Suppressor macrophage treated with lipopolysaccharide for 4 hours (primary cell): Measurements from ENCODE around the gene AP2M1.
A peak's percentile ranks its signal among the peaks of the same experiment; 100 is the strongest.
"Not testable (repeated sequence)": the region's sequence is repeated elsewhere in the genome, so short reads cannot be mapped to it uniquely, and the experiment has no call there.

Experiments
- DNase-seq: peaks from one replicate; pipeline ENCODE4 v3.0.0-alpha.2; 2020

AP2M1 gene

DNA sequence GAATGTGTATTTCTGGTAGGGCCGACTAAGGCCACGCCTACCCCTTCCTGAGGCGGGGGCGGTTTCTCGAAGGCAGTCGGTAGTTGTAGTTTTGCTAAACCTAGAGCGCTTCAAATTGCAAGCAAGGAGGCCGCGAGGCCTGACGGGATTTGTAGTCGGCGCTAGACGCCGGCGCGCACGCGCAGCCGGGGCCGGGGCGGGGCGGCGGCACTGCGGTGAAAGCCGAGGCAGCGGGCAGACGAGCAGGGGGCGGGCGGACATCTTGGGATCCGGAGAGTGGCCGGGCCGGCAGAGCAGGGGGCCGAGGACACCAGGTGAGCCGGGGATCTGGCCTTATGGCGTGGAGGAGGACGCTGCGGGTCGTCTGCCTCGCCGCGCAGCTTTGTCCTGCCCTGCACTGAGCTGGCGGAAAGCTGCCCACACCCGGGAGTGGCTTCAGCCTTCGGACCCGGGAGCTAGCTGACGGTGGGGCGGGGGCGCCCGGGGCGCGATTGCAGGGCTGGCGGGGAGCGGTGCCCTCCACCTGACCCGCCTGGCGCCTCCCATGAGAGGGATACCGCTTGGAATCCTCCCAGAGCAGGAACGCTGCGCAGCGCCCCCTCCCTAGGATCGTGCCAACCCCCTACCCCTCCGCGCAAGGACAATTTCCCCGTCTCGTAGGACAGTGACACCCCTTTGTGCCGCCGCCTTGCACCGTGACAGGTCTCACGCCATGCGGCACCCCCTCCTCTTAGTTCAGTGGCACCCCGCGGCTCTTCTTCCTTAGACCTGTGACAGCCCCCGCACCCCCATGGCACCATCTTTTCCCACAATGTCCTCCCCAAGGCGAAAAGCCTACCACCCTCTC, at the start of gene AP2M1:
Gene AP2M1, plus strand, starts transcription at position 210 of the 847 bp plus-strand sequence. CDS start 2,139 bp downstream, outside the sequence.
- peak; percentile 99 for DNase-seq

DNA sequence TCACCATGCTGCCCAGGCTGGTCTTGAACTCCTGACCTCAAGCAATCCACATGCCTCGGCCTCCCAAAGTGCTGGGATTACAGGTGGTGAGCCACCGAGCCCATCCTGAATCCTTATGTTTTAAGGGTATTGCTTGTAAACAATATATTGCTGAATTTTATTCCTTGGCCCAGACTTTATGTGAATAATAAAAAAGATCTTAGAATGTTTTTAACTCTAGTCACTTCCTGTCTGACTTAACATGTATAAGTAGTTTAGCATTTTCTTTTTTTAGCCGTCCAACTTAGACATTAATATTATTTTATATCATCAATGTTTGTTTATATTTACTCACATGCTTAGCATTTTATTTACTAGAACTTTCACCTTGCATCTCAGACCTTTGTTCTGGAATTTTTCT, 48.6 kb upstream of the AP2M1 start:
- no peak for DNase-seq

DNA sequence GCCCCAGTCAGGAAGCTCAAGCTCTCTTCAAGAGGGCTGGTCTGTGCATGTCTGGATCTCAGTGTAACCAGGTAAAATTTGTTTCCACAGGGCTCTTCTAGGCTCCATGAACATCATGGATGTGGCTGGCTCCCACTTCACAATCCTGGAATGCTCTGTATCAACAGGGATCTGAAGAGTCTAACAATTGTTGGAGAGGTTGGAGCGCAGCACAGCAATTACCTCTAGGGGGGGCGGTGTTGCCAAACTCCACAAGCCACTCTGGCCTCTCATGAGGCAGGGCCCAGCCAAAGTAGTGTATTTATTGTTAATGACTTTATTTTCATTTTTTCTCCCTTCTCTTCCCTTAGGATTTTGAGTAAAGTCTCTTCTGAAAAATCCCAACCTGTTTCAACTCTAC, 45.6 kb upstream of the AP2M1 start:
- peak; percentile 48 for DNase-seq

DNA sequence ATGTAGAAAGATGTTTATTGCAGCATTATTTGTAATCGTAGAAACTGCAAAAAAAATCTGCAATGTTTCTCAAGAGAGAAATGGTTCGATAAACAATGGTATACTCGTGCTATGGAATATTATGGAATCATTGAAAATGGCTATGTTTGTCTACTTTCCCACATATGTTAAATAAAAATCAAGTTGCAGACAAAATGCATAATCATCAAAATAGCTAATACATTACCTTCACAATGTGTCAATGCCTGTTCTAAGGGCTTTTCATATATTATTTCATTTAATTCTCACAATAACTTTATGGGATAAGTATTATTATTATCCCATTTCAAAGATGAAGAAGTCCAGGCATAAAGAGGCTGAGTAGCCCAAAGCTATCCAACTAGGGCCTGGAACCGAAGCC, 41.7 kb upstream of the AP2M1 start:
- no peak for DNase-seq

DNA sequence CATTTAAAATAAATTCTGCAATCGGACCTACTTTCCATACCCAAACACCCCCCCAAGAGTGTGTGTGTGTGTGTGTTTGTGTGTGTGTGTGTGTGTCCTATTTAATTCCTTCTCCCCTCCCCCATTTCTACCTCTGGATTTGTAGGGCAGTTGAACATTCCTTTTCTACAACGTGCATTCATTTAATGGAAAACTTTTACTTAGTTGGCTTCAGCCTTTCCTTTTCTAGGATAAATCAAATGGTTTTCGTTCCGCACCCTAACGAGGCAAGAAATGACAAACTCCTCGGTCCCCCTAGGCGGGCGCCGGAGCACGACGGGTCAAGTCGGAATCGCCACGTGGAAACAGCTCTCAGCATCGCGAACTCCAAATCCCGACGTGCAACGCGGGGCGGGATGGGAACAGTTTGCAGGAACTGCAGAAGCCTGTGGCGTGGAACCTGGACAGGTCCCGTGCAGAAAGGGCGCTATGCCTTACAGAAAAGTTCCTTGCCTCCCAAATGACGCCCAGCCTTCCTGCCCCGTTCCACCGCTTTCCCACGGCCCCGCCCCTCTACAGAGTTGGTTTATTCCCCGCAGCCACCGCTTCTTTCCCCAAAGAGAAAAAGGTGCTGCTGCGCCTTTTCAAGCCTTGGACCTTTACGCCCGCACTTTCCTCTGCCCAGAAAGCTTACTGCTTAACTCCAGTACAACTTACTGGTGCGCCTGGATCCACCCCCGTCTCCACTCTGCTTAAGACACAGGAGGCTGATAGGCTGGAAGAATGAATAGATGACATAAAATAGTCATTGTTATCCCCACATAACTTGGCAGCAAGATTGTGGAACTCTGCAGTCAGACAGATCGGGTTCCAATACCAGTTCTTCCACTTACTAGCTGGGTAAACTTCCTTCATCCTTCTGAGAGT, 40.6 kb upstream of the AP2M1 start:
- DNase-seq, result peak; percentile 84

DNA sequence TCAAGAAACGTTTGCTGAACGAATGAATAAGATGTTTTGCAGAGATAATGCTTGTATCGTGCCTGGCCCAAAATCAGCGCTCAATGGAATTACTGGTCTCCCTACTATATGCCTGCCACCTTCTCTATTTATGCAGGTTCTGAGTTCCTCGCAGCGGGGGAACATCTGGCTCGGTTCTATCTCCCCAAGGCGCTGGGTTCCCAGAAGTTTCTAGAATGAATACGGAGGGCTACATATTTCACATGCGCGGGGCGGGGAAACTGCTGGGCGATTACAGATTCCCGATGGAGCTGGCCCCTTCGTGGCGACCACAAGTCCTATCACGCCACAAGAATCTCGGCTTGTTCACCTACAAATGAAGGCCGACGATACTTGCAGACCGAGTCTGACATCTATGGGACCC, 39.9 kb upstream of the AP2M1 start:
- no peak for DNase-seq

DNA sequence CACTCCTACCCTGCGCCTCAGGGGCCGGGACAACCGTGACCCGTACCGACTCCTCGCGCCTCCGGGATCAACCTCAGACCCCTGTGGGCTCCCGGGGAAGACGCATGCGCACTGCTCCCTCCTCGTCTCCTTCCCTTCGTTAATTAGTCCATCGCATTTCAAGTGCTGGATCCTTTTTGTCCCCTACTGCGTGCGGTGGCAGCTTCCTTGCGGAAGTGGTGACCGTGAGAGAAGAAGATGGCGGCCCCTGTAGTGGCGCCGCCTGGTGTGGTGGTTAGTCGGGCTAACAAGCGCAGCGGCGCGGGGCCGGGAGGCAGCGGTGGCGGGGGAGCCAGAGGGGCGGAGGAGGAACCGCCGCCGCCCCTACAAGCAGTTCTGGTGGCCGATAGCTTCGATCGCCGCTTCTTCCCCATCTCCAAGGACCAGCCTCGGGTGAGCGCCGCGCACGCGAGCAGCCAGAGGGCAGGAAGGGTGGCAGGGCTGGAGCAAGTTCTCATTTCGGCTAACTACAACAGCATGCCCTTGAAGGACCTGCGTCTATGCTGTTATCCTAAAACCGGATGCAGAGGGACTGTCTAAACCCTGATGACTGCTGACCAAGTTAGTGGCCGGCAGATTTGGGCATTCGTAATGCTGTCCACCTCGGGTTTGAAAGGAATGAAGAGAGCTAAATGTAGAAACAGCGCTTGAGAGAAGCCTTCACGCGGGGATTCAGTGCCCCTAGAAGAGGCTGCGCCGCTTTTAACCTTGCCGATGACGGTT, 39.3 kb upstream of the AP2M1 start, which contains the start of gene EIF2B5:
Gene EIF2B5, plus strand, starts transcription at position 210 of the 762 bp plus-strand sequence. Its CDS starts 28 bp downstream, at position 238.
- peak; percentile 96 for DNase-seq

DNA sequence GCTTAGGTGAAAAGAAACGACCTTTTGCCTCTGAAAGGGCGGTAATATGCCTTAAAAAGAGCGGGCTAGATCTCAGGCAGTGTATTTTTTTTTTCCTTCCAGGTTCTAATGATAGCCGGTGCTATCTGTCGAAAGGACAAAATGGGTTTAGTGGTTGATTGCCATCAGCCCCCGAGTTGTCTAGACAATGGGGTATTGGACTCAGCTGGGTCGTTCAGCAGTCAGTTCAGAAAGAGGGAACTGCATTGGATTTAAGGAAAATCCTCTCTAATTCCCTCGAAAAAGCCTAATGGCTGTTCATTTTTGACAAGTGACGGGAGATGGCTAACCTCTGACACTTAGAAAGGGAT, 38.8 kb upstream of the AP2M1 start:
- DNase-seq, result no peak

DNA sequence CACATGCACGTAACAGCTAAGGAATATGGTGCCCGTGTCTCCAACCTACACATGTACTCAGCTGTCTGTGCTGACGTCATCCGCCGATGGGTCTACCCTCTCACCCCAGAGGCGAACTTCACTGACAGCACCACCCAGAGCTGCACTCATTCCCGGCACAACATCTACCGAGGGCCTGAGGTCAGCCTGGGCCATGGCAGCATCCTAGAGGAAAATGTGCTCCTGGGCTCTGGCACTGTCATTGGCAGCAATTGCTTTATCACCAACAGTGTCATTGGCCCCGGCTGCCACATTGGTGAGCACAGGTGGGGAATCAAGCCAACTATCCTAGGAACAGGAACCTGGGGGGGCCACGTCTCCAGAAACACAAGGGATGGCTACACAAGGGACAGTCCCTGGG, 34.2 kb upstream of the AP2M1 start:
- DNase-seq, result no peak

DNA sequence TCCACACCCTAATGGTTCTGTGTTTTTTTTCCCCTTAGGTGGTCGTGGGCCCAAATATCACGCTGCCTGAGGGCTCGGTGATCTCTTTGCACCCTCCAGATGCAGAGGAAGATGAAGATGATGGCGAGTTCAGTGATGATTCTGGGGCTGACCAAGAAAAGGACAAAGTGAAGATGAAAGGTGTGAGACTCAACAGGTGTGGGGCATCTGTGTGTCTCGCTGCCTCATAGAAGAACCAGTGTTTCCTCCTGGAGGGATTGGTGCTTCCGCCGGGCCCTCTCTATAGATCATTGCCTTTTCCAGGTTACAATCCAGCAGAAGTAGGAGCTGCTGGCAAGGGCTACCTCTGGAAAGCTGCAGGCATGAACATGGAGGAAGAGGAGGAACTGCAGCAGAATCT, 32.5 kb upstream of the AP2M1 start:
- DNase-seq, result no peak

DNA sequence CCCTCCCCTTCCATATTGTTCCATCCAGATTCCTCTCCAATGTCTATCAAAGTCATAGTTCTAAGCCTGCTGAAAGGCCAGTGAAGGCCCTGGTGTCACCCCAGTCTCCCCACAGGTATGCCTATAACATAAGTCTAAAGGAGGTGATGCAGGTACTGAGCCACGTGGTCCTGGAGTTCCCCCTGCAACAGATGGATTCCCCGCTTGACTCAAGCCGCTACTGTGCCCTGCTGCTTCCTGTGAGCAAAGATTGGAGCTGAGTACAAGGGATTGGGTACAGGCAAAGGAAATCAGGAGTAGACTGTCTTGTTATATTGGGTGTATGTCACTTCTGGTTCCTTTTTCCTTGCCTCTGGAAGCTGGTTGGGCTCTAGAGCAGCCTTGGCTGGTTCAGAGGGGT, 31.3 kb upstream of the AP2M1 start:
- DNase-seq, result no peak

DNA sequence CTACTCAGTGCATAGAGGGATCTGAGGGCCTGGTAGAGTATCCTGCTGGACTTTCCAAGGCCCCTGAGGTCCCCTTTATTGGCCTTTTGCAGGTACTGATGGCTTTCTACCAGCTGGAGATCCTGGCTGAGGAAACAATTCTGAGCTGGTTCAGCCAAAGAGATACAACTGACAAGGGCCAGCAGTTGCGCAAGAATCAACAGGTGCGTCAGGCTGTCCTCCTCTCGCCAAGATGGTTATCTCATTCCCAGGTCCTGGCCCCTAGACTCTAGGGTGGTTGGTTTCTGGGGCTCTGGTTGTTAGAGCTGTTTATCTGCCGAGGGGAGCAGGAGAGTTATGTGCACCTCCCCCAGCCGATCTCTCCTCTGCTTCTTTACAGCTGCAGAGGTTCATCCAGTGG, 30.1 kb upstream of the AP2M1 start:
- no peak for DNase-seq

DNA sequence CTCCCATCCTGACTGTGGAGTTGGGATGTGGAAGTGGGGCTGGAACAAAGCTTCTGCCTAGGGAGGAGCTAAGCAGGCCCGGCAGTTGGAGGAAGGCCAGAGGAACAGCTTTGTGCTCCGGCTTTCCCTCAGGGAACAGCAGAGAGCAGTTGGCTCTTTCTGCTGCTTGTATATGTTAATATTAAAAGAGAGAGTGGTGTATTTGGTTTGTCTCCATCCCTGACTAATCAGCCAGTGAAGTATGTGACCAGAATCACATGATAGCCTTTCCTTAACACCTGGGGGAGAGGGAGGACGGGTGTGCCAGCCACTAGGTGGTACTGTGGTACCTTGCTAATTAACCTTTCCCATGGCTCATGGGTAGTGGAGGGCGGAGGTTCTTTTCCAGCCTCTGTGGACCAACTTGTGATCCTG, 29.5 kb upstream of the AP2M1 start:
- DNase-seq, result no peak

DNA sequence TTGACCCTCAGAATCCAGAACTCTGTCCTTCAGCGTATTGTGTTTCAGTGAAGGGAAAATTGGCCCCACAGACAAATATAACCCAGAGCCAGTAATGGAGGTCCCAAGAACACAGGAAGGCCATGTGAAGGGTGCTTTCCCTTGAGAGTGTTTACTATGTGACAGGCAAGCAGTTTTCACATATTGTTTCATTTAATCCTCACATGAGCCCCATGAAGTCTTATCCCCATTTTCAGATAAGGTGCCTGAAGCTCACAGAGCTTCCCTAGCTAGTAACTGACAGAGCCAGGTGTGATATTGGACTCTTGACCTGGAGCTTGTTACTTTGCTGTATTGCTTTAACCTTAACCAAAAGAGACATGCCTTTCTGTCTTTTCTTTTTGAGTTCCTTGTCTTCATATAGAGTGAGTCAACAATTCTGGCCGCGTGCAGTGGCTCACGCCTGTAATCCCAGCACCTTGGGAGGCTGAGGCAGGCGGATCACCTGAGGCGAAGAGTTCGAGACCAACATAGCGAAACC, 28.8 kb upstream of the AP2M1 start:
- DNase-seq, result no peak

DNA sequence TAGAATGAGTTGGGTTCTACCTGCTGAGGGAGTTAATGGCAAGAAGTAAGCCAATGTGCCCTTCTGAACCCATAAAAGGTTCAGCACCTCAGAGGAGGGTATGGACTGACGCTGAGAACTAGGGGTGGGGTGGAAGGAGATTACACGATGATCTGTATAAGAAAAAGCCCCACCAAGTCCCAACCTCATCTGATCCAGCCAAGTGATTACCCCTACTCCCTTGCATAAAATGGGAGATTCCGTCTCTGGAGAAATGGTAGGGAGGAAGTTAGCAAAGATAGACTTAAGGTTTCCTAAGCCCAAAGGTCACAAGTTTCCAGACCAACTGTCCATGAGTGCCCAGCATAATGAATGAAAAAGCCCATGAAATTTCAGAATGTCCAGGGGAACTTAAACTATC, 26.6 kb upstream of the AP2M1 start:
- DNase-seq, result peak; percentile 84

DNA sequence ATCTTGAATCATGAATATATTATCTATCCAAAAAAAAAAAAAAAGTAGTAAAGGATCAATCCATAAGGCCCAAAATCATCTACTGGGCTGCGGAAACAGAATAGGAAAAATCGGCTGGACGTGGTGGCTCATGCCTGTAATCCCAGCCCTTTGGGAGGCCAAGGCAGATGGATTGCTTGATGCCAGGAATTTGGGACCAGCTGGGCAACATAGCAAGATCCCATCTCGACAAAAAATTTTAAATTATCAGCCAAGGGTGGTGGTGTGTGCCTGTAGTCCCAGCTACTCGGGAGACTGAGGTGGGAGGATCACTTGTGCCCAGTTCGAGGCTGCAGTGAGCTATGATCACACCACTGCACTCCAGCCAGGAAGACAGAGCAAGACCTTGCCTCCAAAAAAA, 25.5 kb upstream of the AP2M1 start:
- no peak for DNase-seq

DNA sequence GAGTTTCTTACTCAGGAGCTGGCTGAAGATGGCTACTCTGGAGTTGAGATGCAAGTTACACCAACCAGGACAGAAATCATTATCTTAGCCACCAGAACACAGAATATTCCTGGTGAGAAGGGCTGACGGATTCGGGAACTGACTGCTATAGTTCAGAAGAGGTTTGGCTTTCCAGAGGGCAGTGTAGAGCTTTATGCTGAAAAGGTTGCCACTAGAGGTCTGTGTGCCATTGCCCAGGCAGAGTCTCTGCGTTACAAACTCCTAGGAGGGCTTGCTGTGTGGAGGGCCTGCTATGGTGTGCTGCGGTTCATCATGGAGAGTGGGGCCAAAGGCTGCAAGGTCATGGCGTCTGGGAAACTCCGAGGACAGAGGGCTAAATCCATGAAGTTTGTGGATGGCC, 24.9 kb upstream of the AP2M1 start:
- not testable (repeated sequence) for DNase-seq

DNA sequence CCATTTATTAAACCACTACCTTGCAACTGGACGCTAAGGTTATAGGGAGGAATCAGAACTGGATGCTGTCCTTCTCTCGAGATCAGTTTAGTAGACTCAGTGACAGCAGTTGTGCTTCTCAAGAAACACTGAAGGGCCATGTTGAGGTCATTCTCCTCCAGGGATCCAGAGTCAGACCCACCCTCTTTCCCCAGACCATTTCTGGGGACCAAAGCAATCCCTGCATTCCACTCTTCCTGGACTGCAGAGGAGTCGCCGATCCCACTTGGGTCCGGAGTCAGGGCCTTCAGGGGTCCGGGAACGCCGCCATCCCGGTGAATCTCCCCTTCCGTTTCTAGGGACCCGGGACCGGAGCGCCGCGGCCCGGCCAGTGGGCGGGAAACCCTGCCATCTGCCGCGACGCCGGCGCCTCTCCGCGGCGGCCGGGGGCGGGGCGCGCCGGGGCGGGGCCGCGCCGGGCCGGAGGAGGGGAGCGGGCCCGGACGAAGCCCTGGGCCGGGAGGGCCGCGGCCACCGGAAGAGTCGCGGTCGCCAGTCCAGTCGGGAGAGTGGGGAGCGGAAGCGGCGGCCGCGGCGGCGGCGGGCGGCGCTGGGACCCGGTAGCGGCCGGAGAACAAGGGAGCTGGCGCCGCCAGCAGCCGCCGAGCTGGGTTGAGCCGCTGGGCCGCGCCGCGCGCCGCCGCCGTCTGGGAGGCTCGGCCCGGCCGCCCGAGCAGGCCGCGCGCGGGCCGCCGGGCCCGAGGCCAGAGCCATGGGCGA, 19.6 kb upstream of the AP2M1 start, which contains the start of gene DVL3:
Gene DVL3, plus strand, starts transcription at position 493 of the 759 bp plus-strand sequence. Its CDS starts 259 bp downstream, at position 752.
- DNase-seq, result peak; percentile 75

DNA sequence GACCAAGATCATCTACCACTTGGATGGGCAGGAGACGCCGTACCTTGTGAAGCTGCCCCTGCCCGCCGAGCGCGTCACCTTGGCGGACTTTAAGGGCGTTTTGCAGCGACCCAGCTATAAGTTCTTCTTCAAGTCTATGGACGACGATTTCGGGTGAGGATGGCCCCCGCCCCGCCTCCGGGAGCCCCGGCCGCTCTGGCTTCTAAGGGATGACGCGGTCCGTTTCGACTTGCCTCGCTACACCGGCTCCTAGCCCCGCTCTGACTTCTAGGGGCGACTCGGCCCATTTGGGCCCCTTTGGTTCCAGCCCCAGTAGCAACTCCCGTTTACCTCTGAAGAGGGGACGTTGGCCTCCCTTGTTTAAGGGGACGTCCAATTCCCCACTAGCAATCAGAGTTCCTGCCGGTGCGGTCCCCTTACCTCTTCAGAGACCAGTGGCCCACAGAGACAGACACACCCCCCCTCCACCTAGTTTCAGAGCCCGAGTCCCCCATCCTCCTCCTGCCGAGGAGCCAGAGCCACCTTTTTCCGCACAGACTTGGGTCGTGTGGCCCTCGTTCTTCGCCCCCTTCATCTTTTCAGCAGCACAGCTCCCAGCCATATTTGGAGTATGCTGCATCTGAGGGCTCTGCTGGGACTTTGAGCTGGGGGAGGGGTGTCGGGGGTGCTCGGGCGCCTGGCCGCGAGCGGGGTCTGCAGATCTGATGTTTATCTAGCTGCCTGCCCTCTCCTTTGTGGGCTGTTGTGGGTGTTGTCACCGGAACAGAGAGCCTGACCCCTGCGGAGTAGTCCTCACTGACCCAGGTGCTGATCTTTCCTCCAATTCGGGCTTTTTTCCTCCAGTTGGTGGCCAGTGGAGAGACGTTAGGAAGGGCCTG, 18.8 kb upstream of the AP2M1 start:
- peak; percentile 47 for DNase-seq

DNA sequence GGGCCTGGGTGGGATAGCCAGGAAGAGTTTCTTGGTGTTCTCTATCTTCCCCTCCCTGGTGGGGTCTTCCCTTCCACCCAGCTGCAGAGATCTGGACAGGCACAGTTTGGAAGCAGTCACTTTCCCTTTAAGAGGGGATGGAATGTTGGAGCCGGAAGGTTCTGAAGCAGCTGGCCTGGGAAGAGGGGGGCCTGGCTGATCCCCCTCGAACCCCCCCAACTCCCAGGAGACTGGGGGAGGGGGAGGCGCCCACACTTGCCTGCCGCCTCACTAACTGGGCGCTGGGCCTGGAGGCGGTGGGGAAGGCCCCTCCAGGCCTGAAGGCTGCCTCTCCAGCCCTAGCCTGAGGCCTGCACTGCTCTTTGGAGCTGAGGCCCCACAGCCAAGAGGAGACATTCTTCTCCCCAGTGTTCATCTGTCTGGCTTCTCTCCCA, 18.1 kb upstream of the AP2M1 start:
- no peak for DNase-seq

DNA sequence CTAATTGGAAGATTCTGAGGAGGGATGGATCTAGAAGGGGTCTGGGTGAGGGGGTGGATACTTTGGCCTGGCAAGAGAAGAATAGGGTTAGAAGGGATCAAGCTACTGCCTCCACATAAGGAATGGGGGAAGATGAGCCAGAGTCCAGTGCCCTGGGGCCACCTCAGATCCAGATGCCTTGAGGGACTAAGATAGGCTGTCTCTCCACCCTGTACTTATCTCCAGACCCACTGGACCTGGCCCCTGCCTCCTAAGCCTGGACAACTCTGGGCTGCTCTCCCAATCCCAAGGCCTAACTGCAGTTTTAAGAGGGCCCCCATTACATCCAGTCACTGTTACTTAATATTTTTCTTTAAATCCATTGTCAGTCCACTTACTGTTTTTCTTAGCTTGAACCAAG, 17.4 kb upstream of the AP2M1 start:
- no peak for DNase-seq
